HL-60 (cell line): ENCODE data around the gene WDR33.

Experiments used
- CTCF ChIP-seq: IDR thresholded peaks from one replicate; pipeline ENCODE4 v1.5.1; 2011; ENCODE audit warnings: low read length, control low read depth, inconsistent platforms; ENCODE audit not compliant: insufficient read depth
- POLR2AphosphoS5 ChIP-seq: IDR thresholded peaks from 2 replicates; pipeline ENCODE4 v1.6.1; 2012; ENCODE audit warnings: low read depth
- REST ChIP-seq: IDR thresholded peaks from 2 replicates; pipeline ENCODE4 v1.6.1; 2012; ENCODE audit warnings: low read depth; ENCODE audit not compliant: insufficient replicate concordance

GRCh38 chr2:127685410-127686080 is 125.4 kb downstream of the WDR33 start:
- TF ChIP-seq CTCF = no peak
- no peak for TF ChIP-seq REST
- no peak for TF ChIP-seq POLR2AphosphoS5
